K562 (cell line): ENCODE measurements around the gene ERICH2. TPM values are rescaled to one million over a fixed set of nuclear protein-coding genes. Genes with fewer than 3 reads are reported as not detected.

Experiments used
- BCLAF1 ChIP-seq, 2 experiments: fragments of 450-650 bp in 1 of 2; IDR thresholded peaks; 2 replicates each; pipeline ENCODE4 v1.6.1; 2011 to 2017; ENCODE audit warnings: low read depth in 2 of 2, antibody characterized with exemption in 1 of 2, borderline replicate concordance in 1 of 2, low read length in 1 of 2, mild to moderate bottlenecking in 1 of 2, mixed read lengths in 1 of 2; ENCODE audit not compliant: control insufficient read depth in 1 of 2
- CHD7 ChIP-seq: fragments of 200-600 bp; sonication (generic); IDR thresholded peaks from one replicate; pipeline ENCODE4 v1.6.1; 2012; ENCODE audit warnings: mild to moderate bottlenecking, low read depth, low read length, inconsistent platforms
- ESRRA ChIP-seq: fragments of 450-650 bp; IDR thresholded peaks from 2 replicates; pipeline ENCODE4 v1.6.1; 2014; ENCODE audit warnings: low read depth, mild to moderate bottlenecking, moderate library complexity, borderline replicate concordance
- MIER1 ChIP-seq: fragments of 450-650 bp; IDR thresholded peaks from 2 replicates; pipeline ENCODE4 v1.6.1; 2016; ENCODE audit warnings: antibody characterized with exemption, mild to moderate bottlenecking, low read depth
- TAF1 ChIP-seq: IDR thresholded peaks from 2 replicates; pipeline ENCODE4 v1.6.1; 2011; ENCODE audit warnings: mild to moderate bottlenecking, low read length, moderate library complexity; ENCODE audit not compliant: insufficient read depth, control insufficient read depth, severe bottlenecking; ENCODE audit errors: extremely low read depth
- TCF7 ChIP-seq: sonication (generic); IDR thresholded peaks from 2 replicates; pipeline ENCODE4 v1.6.1; 2016; ENCODE audit warnings: antibody characterized with exemption, borderline replicate concordance
- ZHX1 ChIP-seq: fragments of 150-350 bp; conservative IDR thresholded peaks from 2 replicates; pipeline ENCODE4 v1.6.1; 2014; ENCODE audit warnings: low read length
- polyA plus RNA-seq, 8 experiments: library from polyadenylated mRNA; depleted of rRNA in 4 of 8; stranded (reverse) in 5 of 8; unstranded in 3 of 8; fragments of >200 nt; fragmentation: Nextera tagmentation in 2 of 8; fragmentation: Illumina TruSeq in 1 of 8; extraction: Ambion mirVana in 2 of 8; extraction: Trizol in 1 of 8; gene quantifications; 2 replicates each; pipeline versions ENCODE4 v1.2.1 to v1.2.3, GENCODE V29; 2011 to 2014; ENCODE audit warnings: inconsistent platforms in 1 of 8, missing spikeins in 1 of 8
- total RNA-seq, 7 experiments: library from RNA; depleted of rRNA in 6 of 7; stranded (reverse); fragments of >200 nt in 6 of 7; fragmentation: Illumina TruSeq in 2 of 7; extraction: Trizol in 2 of 7; gene quantifications; 2 replicates each; pipeline versions ENCODE4 v1.2.1 to v1.2.3, GENCODE V29; 2011 to 2021; ENCODE audit warnings: low replicate concordance in 1 of 7

ERICH2 gene
- total and polyA plus RNA-seq, 9 of the 15 experiments (the other 6 are each of a cell fraction or from before 2014, with no cell fraction given) = 0.85 to 2.4 (median 1.6) TPM

GRCh38 chr2:170742000-170742399, 28.2 kb upstream of the ERICH2 start (continued):
- TF ChIP-seq CHD7 = no peak
- TF ChIP-seq TAF1 = no peak
- peak; percentile 88 for TF ChIP-seq ESRRA
- TF ChIP-seq TCF7 = no peak
- TF ChIP-seq MIER1 = no peak
- TF ChIP-seq ZHX1 = no peak
- no peak for TF ChIP-seq BCLAF1 (IDR thresholded peaks at IDR 0.05; ENCODE audit: borderline replicate concordance in 1 of 2, control insufficient read depth in 1 of 2, low read depth in 2 of 2, low read length in 1 of 2)
